HepG2 (cell line): Measurements from ENCODE around the gene FIZ1. TPM values are rescaled to one million over a fixed set of nuclear protein-coding genes. Genes with fewer than 3 reads are reported as not detected.

ENCODE experiments used
- ATAC-seq: fragments of 200-7000 bp; cut with Tn5 transposase; 3 replicates; pipeline ENCODE4 v1.9.1; 2020; ENCODE audit warnings: mild to moderate bottlenecking, moderate library complexity
- BruUV-seq: library from RNA; stranded (reverse); fragments of 400-500 nt; replicated peaks from 2 replicates; lab custom pipeline; 2021; lab: Mats Ljungman, UMichigan
- CTCF ChIA-PET: fragments of 300-600 bp; formaldehyde crosslinking; extraction: SDS; loops from one replicate; lab custom pipeline; 2021; ENCODE audit warnings: low total read pairs, inconsistent platforms, low intra/inter-chr PET ratio; lab: Yijun Ruan, JAX
- POLR2A ChIA-PET: fragments of 350-600 bp; sonication (Branson Sonifier 250); formaldehyde crosslinking; loops from one replicate; lab custom pipeline; 2020; ENCODE audit warnings: antibody characterized with exemption, inconsistent platforms; lab: Yijun Ruan, JAX
- DNase-seq: peaks from one replicate; pipeline ENCODE4 v3.0.0-alpha.2; 2015; ENCODE audit warnings: low spot score
- FAIRE-seq: peaks from 3 replicates; lab custom pipeline; 2011; peaks lifted over from hg19 to GRCh38; lab: Jason Lieb, UNC
- H2AFZ ChIP-seq: one replicate; pipeline ENCODE4 v1.6.1; 2011; ENCODE audit warnings: low read length, inconsistent platforms
- H3K27ac ChIP-seq: fragments of 300-600 bp; 3 replicates; pipeline ENCODE4 v1.8.0; 2011; ENCODE audit warnings: mixed run types, mild to moderate bottlenecking, mixed read lengths, low read length, inconsistent platforms; ENCODE audit not compliant: insufficient read depth; ENCODE audit errors: extremely low read length
- H3K27me3 ChIP-seq, 2 experiments: fragments of 200-600 bp in 1 of 2; 2 replicates in 1 of 2; 3 replicates in 1 of 2; pipeline versions ENCODE4 v1.6.0 to v1.8.0; 2011; ENCODE audit warnings: low read length in 2 of 2, mild to moderate bottlenecking in 2 of 2, moderate library complexity in 2 of 2, inconsistent platforms in 1 of 2; ENCODE audit not compliant: insufficient read depth in 2 of 2, control insufficient read depth in 1 of 2
- H3K36me3 ChIP-seq, 2 experiments: fragments of 200-600 bp in 1 of 2; replicated peaks in 1 of 2; 2 replicates in 1 of 2; 3 replicates in 1 of 2; pipeline versions ENCODE4 v1.5.1 to v1.8.0; 2011; ENCODE audit warnings: low read length in 2 of 2, inconsistent platforms in 1 of 2; ENCODE audit not compliant: insufficient read depth in 2 of 2, control insufficient read depth in 1 of 2
- H3K4me1 ChIP-seq: 2 replicates; pipeline ENCODE4 v1.5.1; 2012; ENCODE audit warnings: low read length, inconsistent platforms; ENCODE audit not compliant: insufficient read depth
- H3K4me2 ChIP-seq: 2 replicates; pipeline ENCODE4 v1.6.0; 2011; ENCODE audit warnings: low read depth, low read length, inconsistent platforms
- H3K4me3 ChIP-seq, 3 experiments: fragments of 200-600 bp in 1 of 3; sonication (generic), shearing (Covaris generic) in 1 of 3; replicated peaks in 1 of 3; 2 replicates each; pipeline ENCODE4 v1.5.1; 2011 to 2016; ENCODE audit warnings: low read length in 3 of 3, inconsistent platforms in 2 of 3, low read depth in 2 of 3, mild to moderate bottlenecking in 2 of 3, control low read depth in 1 of 3, mixed read lengths in 1 of 3; ENCODE audit not compliant: insufficient read depth in 1 of 3
- H3K79me2 ChIP-seq: one replicate; pipeline ENCODE4 v1.6.1; 2011; ENCODE audit warnings: low read length, inconsistent platforms; ENCODE audit not compliant: insufficient read depth
- H3K9ac ChIP-seq: 2 replicates; pipeline ENCODE4 v1.6.0; 2011; ENCODE audit warnings: mild to moderate bottlenecking, low read depth, low read length, inconsistent platforms; ENCODE audit not compliant: insufficient read depth
- H3K9me3 ChIP-seq: 2 replicates; pipeline ENCODE4 v1.5.1; 2012; ENCODE audit warnings: mild to moderate bottlenecking, low read length
- H4K20me1 ChIP-seq: 2 replicates; pipeline ENCODE4 v1.6.0; 2011; ENCODE audit warnings: inconsistent platforms, mild to moderate bottlenecking, low read length, moderate library complexity; ENCODE audit not compliant: insufficient read depth
- AGO2 ChIP-seq: fragments of 200-400 bp; formaldehyde crosslinking; optimal IDR thresholded peaks from 2 replicates; pipeline ENCODE3; 2017; ENCODE audit warnings: mild to moderate bottlenecking, low read depth, low read length, moderate library complexity
- FLYWCH1 ChIP-seq: sonication (generic); formaldehyde crosslinking; IDR thresholded peaks from 2 replicates; pipeline ENCODE4 v1.8.1; 2023; ENCODE audit warnings: mild to moderate bottlenecking, missing genetic modification reagents
- GATA4 ChIP-seq: sonication (generic); IDR thresholded peaks from 2 replicates; pipeline ENCODE4 v1.6.1; 2016; ENCODE audit warnings: antibody characterized with exemption, low read depth, borderline replicate concordance
- GFI1 ChIP-seq: sonication (generic); formaldehyde crosslinking; IDR thresholded peaks from 2 replicates; pipeline ENCODE4 v1.5.0; 2020; ENCODE audit warnings: missing genetic modification reagents, mild to moderate bottlenecking, borderline replicate concordance
- HHEX ChIP-seq: IDR thresholded peaks from 2 replicates; pipeline ENCODE4 v1.6.1; 2016; ENCODE audit warnings: control low read depth
- KAT2B ChIP-seq: fragments of 150-350 bp; IDR thresholded peaks from 2 replicates; pipeline ENCODE4 v1.6.1; 2014; ENCODE audit warnings: low read depth, low read length, borderline replicate concordance
- NBN ChIP-seq: fragments of 450-650 bp; conservative IDR thresholded peaks from 2 replicates; pipeline ENCODE4 v1.6.1; 2017
- NR3C1 ChIP-seq: sonication (generic); formaldehyde crosslinking; IDR thresholded peaks from 2 replicates; pipeline ENCODE4 v1.4.0; 2020; ENCODE audit warnings: missing genetic modification reagents
- RBFOX2 ChIP-seq: fragments of 200-400 bp; formaldehyde crosslinking; IDR thresholded peaks from 2 replicates; pipeline ENCODE4 v1.6.1; 2017; ENCODE audit warnings: low read depth, mild to moderate bottlenecking, low read length
- SMAD9 ChIP-seq: sonication (generic); formaldehyde crosslinking; IDR thresholded peaks from 2 replicates; pipeline ENCODE4 v1.5.1; 2020; ENCODE audit warnings: mild to moderate bottlenecking, missing genetic modification reagents
- SNRNP70 ChIP-seq: fragments of 200-400 bp; formaldehyde crosslinking; IDR thresholded peaks from 2 replicates; pipeline ENCODE4 v1.6.1; 2017; ENCODE audit warnings: mild to moderate bottlenecking, low read depth, low read length, moderate library complexity
- SP2 ChIP-seq: sonication (generic); formaldehyde crosslinking; IDR thresholded peaks from 2 replicates; pipeline ENCODE4 v1.5.1; 2020; ENCODE audit warnings: mild to moderate bottlenecking, missing genetic modification reagents
- WIZ ChIP-seq: sonication (generic); formaldehyde crosslinking; IDR thresholded peaks from 2 replicates; pipeline ENCODE4 v1.5.1; 2020; ENCODE audit warnings: mild to moderate bottlenecking, missing genetic modification reagents
- YEATS4 ChIP-seq: sonication (generic); formaldehyde crosslinking; IDR thresholded peaks from 2 replicates; pipeline ENCODE4 v1.4.0; 2020; ENCODE audit warnings: missing genetic modification reagents, borderline replicate concordance
- ZFP62 ChIP-seq: sonication (generic); formaldehyde crosslinking; IDR thresholded peaks from 2 replicates; pipeline ENCODE4 v1.4.0; 2020; ENCODE audit warnings: missing genetic modification reagents
- ZKSCAN5 ChIP-seq: sonication (generic); formaldehyde crosslinking; IDR thresholded peaks from 2 replicates; pipeline ENCODE4 v1.5.1; 2020; ENCODE audit warnings: mild to moderate bottlenecking, missing genetic modification reagents
- ZNF138 ChIP-seq: sonication (generic); formaldehyde crosslinking; IDR thresholded peaks from 2 replicates; pipeline ENCODE4 v1.5.0; 2020; ENCODE audit warnings: mild to moderate bottlenecking, low read depth, missing genetic modification reagents
- ZNF530 ChIP-seq: sonication (generic); formaldehyde crosslinking; IDR thresholded peaks from 2 replicates; pipeline ENCODE4 v1.5.0; 2020; ENCODE audit warnings: low read depth, mild to moderate bottlenecking, missing genetic modification reagents
- ZNF558 ChIP-seq: sonication (generic); formaldehyde crosslinking; IDR thresholded peaks from 2 replicates; pipeline ENCODE4 v1.9.0; 2022; ENCODE audit warnings: mild to moderate bottlenecking, missing genetic modification reagents, borderline replicate concordance
- ZNF614 ChIP-seq: IDR thresholded peaks from 2 replicates; pipeline ENCODE4 v1.6.1; 2018; ENCODE audit warnings: missing biosample characterization, missing genetic modification reagents, inconsistent platforms, borderline replicate concordance
- ZNF713 ChIP-seq: sonication (generic); formaldehyde crosslinking; IDR thresholded peaks from 2 replicates; pipeline ENCODE4 v1.4.0; 2020; ENCODE audit warnings: mild to moderate bottlenecking, missing genetic modification reagents
- WGBS: methylation state at CpG from one replicate; pipeline ENCODE4 v1.1.6; 2017; ENCODE audit warnings: low lambda C conversion rate; 5-methylcytosine and 5-hydroxymethylcytosine counted together
- in situ Hi-C: cut with HindIII; loops from 2 replicates; pipeline ENCODE4 v1.10.0; 2017; ENCODE audit warnings: low pct_unique_long_range_greater_than_20kb; ENCODE audit not compliant: extremely low pct_ligation_motif_present
- intact Hi-C: fragments of 100-400 bp; cut with micrococcal nuclease; formaldehyde crosslinking; loops from one replicate; pipeline ENCODE4 v1.10.0; 2022; ENCODE audit not compliant: unreplicated experiment
- polyA plus RNA-seq, 8 experiments: library from polyadenylated mRNA; depleted of rRNA in 3 of 8; stranded (reverse) in 7 of 8; unstranded in 1 of 8; fragments of >200 nt; fragmentation: Illumina TruSeq in 4 of 8; extraction: Trizol in 4 of 8; gene quantifications; 2 replicates each; pipeline versions ENCODE4 v1.2.1 to v1.2.3, GENCODE V29; 2011 to 2016; ENCODE audit warnings: low read depth in 4 of 8, missing spikeins in 1 of 8, mixed read lengths in 1 of 8; ENCODE audit not compliant: insufficient read depth in 1 of 8
- total RNA-seq, 5 experiments: library from RNA; depleted of rRNA; stranded (reverse); fragments of >200 nt; fragmentation: Illumina TruSeq; extraction: Trizol; gene quantifications; 2 replicates each; pipeline ENCODE4 v1.2.3, GENCODE V29; 2016; ENCODE audit warnings: low read depth in 1 of 5
- TF ChIP-seq, protein P1 (sequence below): sonication (generic); formaldehyde crosslinking; IDR thresholded peaks from 2 replicates; pipeline ENCODE4 v1.4.0; 2020; ENCODE audit warnings: missing genetic modification reagents

Gene FIZ1
- total and polyA plus RNA-seq, 2 of the 13 experiments (the other 11 are each of a cell fraction or from before 2014, with no cell fraction given): 3.6 to 5.9 TPM

DNA sequence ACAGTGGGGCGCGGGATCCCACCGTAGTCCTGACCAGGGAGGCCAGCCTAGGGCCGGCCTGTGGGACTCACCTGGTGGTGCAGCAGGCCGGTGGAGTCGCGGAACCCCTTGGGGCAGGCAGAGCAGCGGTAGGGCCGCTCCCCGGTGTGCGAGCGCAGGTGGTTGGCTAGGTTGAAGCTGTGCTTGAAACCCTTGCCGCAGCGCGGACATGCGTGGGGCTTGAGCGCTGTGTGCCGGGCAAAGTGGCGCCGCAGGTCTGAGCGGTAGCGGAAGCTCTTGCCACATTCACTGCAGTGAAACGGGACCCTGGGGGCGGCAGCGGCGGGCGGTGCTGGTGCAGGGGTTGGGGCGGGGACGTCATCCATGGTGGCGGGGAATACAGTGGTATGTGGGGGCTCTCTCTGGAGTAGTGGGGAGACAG is 1.8 kb downstream of the FIZ1 start:
- intact Hi-C loops: no loop called here
- in situ Hi-C loops: no loop called here

DNA sequence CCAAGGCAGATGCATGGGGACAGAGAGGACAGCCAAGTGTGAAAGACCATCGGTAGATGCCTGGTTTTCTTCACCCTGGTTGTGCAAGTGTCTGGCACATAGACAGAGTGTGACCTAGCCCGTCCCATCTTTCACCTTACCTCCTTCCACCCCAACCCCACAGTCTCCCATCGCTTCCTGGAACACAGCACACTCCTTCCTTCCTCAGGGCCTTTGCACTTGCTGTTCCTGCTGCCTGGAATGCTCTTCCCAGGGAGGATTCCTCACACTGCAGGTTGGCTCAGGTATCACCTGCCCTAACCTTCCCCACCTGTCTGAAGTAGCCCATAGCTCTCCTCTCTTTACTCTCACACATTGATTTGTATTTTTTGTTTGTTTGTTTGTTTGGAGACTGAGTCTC is 3.0 kb downstream of the FIZ1 start:
- H3K9me3 ChIP-seq: no peaks in the 10 kb centered on the region
- peaks cover 10 to 32% of the 10 kb centered on the region in 2 experiments; a peak in 4 of 5 replicates for H3K36me3 ChIP-seq
- in situ Hi-C loops (no loop called here), intact Hi-C loops (no loop called here)
- H4K20me1 ChIP-seq: 0 out of 2 replicates have a peak, but pooled peaks cover 6% of the 10 kb centered on the region
- H3K4me1 ChIP-seq: peaks cover 16% of the 10 kb centered on the region
- ChIA-PET CTCF (no interaction called here), POLR2A (interaction anchor here (1.0 kb wide), 1 partner anchor 9 kb away, joined by 4 read pairs; no protein-coding TSS in a partner anchor)
- DNase-seq (no peak), ATAC-seq (no peak), FAIRE-seq (no peak)
- H3K27me3 ChIP-seq: no peaks in the 10 kb centered on the region; a peak in 1 of 5 replicates
- no peak overlapping the region for H3K9ac ChIP-seq
- H3K4me2 ChIP-seq: no peak overlapping the region
- no peak overlapping the region for H2AFZ ChIP-seq
- WGBS: 94% methylated on average over 3 of the region's 3 CpGs
- no peak overlapping the region for H3K4me3 ChIP-seq
- peaks cover 2% of the 10 kb centered on the region for H3K79me2 ChIP-seq
- BruUV-seq: no TSS peak
- no peak overlapping the region for H3K27ac ChIP-seq
- TF ChIP-seq YEATS4 (CRISPR knock-in tag) (no peak), ZNF713 (CRISPR knock-in tag) (no peak), ZFP62 (CRISPR knock-in tag) (no peak), GFI1 (CRISPR knock-in tag) (no peak), ZNF530 (CRISPR knock-in tag) (no peak), ZNF558 (CRISPR knock-in tag) (no peak), ZNF138 (CRISPR knock-in tag) (no peak), WIZ (no peak), FLYWCH1 (no peak), SP2 (CRISPR knock-in tag) (no peak), ZKSCAN5 (CRISPR knock-in tag) (no peak), ZNF614 (CRISPR knock-in tag) (no peak), SMAD9 (CRISPR knock-in tag) (no peak)
- TF ChIP-seq, protein P1, sequence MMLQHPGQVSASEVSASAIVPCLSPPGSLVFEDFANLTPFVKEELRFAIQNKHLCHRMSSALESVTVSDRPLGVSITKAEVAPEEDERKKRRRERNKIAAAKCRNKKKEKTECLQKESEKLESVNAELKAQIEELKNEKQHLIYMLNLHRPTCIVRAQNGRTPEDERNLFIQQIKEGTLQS (CRISPR knock-in tag): no peak

More for the DNA sequence above, 1.8 kb downstream of the FIZ1 start:
- no peak for FAIRE-seq
- H3K4me2 ChIP-seq: no peak overlapping the region
- H3K9ac ChIP-seq: no peak overlapping the region
- H3K27me3 ChIP-seq: no peaks in the 10 kb centered on the region; a peak in 1 of 5 replicates
- no peak overlapping the region for H3K4me3 ChIP-seq
- TF ChIP-seq GATA4: no peak
- TF ChIP-seq SNRNP70: no peak
- no peak for TF ChIP-seq NBN
- peak; percentile 79 for TF ChIP-seq AGO2
- TF ChIP-seq RBFOX2: peak; percentile 68
- TF ChIP-seq KAT2B: no peak
- no peak for TF ChIP-seq NR3C1
- TF ChIP-seq HHEX (CRISPR knock-in tag): no peak
- TF ChIP-seq, all 625 proteins: peak for 2
- H3K79me2 ChIP-seq: peaks cover 2% of the 10 kb centered on the region
- H3K36me3 ChIP-seq: peaks cover 10 to 32% of the 10 kb centered on the region in 2 experiments; a peak in 4 of 5 replicates
- H3K27ac ChIP-seq: no peak overlapping the region
- H3K9me3 ChIP-seq: no peaks in the 10 kb centered on the region
- over 99% methylated on average over 30 of the region's 30 CpGs for WGBS
- CTCF ChIA-PET: no interaction called here
- no peak for ATAC-seq
- peaks cover 23% of the 10 kb centered on the region for H3K4me1 ChIP-seq
- H4K20me1 ChIP-seq: 0 out of 2 replicates have a peak, but pooled peaks cover 6% of the 10 kb centered on the region
- DNase-seq: no peak
- BruUV-seq: no TSS peak
- H2AFZ ChIP-seq: no peak overlapping the region
- POLR2A ChIA-PET: interaction anchor here (3.6 to 4.9 kb wide), 2 partner anchors 12 to 16 kb away, joined by 45 to 66 read pairs; partner anchors contain the start of gene ZNF579
